ENCODE data around the gene ATP2A3. TPM values are rescaled to one million over a fixed set of nuclear protein-coding genes. Genes with fewer than 3 reads are reported as not detected.

ATP2A3 gene
- total and polyA plus RNA-seq, 8 donors, result 5.8 to 53.5 (median 7.4) TPM

DNA sequence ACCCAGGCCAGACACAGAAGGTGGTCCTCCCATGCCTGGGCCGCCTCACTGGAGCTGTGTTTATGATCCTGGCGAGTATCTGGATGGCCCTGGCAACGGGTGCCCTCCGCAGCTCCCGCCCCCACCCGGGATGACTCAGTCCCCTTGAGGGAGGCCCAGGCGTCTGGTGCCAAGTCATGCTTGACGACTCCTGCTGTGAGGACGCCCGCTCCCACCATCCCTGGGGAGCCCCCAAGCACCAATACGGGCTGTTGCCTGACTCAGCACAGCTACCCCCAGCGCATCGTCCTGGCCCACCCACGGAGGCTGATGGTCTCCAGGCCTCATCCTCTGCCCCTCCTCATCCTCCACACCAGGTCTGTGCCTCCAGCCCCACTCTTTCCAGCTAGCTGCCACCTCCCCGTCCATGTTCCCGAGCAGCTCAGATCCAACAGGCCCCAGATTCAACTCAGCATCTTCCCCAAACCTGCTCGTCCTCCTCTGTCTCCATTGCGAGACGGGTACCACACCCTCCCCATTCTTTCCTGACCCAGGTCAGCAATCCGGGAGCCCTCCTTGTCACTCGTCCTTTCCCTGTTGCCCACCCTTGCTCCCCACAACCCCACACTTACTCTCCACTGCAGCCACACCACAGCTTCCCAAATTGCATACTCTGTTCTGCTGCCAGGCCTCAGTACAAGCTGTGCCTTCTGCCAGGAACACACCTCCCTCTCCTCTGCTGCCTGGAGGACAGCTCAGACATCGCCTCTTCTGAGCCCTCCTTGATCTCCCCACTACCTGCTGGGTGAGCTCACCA lies 74.0 kb downstream of the ATP2A3 start:
- H3K27ac ChIP-seq, result no peak overlapping the region
- DNase-seq (peak in 2 of 4 donors; percentile 71 to 89), ATAC-seq (no peak)
- intact Hi-C loops (cut with DNase I), result no loop called here
- H3K27me3 ChIP-seq, result no peaks in the 10 kb centered on the region
- H3K9me3 ChIP-seq, result no peaks in the 10 kb centered on the region
- no peak overlapping the region for H3K4me3 ChIP-seq
- peaks cover 27 to 86% of the 10 kb centered on the region in 2 donors for H3K4me1 ChIP-seq
- TF ChIP-seq, protein P1, sequence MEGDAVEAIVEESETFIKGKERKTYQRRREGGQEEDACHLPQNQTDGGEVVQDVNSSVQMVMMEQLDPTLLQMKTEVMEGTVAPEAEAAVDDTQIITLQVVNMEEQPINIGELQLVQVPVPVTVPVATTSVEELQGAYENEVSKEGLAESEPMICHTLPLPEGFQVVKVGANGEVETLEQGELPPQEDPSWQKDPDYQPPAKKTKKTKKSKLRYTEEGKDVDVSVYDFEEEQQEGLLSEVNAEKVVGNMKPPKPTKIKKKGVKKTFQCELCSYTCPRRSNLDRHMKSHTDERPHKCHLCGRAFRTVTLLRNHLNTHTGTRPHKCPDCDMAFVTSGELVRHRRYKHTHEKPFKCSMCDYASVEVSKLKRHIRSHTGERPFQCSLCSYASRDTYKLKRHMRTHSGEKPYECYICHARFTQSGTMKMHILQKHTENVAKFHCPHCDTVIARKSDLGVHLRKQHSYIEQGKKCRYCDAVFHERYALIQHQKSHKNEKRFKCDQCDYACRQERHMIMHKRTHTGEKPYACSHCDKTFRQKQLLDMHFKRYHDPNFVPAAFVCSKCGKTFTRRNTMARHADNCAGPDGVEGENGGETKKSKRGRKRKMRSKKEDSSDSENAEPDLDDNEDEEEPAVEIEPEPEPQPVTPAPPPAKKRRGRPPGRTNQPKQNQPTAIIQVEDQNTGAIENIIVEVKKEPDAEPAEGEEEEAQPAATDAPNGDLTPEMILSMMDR (IDR thresholded peaks at IDR 0.05), result no peak
- H3K36me3 ChIP-seq, result peaks cover 0 to 3% of the 10 kb centered on the region in 2 donors

DNA sequence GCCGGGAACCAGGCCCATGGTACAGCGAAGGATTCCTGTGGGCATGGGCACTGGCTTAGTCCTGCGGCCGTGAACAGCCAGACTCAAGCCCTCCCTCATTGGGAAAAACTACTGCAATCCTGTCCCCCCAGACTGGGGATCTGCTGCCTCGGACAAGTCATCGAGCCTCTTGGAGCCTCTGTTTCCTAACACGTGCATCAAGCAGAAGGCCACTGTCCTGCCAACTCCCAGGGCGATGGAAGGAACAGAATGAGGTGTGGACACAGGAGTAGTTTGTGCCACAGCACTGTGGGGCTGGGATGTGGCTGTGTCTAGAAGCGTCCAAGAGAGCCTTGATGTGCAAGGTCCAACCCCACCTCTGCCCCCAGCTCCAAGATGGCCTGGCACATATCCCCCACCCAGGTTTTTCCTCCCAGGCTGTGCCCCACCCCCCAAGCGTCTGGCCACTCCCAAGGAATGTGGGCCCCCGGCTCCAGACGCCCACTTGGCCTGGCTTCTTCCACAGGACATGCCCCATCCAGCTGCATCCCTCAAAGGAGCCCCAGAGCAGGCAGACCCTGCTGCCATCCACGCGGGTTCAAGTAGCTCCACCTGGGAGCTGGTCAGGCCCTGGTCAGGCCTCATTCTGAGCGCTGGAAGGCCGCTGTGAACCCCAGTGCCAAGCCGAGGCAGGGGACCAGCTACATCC lies 74.8 kb downstream of the ATP2A3 start:
- ATAC-seq (no peak), DNase-seq (no peak)
- Histone ChIP-seq H3K27me3 (no peaks in the 10 kb centered on the region), H3K9me3 (no peaks in the 10 kb centered on the region), H3K36me3 (peaks cover 0 to 11% of the 10 kb centered on the region in 2 donors), H3K4me3 (no peak overlapping the region), H3K27ac (no peak overlapping the region), H3K4me1 (peaks cover 22 to 83% of the 10 kb centered on the region in 2 donors)
- TF ChIP-seq, protein P1 (IDR thresholded peaks at IDR 0.05), result no peak
- intact Hi-C loops (cut with DNase I), result no loop called here

DNA sequence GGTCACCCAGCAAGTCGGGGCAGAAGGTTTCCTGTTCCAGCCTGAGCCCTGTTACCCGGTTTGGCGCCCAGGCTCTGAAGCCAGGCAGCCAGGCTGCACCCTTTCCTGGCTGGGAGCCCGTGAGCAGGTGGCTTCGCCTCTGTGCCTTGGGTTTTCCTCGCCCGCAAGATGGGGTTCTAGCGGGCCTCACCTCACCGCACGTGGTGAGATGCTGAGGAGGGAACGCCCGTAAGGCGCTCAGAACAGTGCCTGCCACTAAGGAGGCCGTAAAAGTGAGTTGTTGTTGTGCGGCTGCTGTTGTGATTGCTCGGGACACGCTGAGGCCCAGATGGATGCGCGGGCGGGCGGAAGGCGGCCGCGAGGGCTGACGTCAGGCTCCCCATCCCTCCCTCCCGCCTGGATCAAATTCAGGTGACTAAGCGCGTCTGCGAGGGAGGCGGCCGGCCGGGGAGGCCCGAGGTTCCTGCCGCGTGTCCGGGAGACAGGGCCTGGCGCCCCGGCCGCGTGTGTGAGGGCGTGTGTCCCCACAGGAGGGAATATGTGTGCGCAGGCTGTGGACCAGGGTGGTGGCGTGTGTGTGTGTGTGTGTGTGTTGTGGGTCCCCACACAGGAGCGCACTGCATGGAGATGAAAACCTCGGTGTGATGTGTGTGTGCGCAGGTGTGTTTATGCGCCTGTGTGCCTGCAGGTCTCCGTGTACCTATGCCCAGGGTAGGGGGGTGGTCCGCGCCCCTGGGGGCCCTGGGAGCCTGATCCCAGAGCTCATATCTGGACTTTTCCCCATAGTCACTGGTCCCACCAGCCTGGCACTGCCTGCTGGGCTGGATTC lies 75.7 kb downstream of the ATP2A3 start:
- peaks cover 0 to 20% of the 10 kb centered on the region in 2 donors for H3K36me3 ChIP-seq
- TF ChIP-seq, protein P1 (IDR thresholded peaks at IDR 0.05), result no peak
- H3K27ac ChIP-seq, result peak overlapping the region; percentile 33 to 93
- H3K4me3 ChIP-seq, result no peak overlapping the region
- H3K27me3 ChIP-seq, result no peaks in the 10 kb centered on the region
- ATAC-seq (no peak), DNase-seq (no peak)
- intact Hi-C loops (cut with DNase I), result no loop called here
- peaks cover 14 to 74% of the 10 kb centered on the region in 2 donors for H3K4me1 ChIP-seq
- H3K9me3 ChIP-seq, result no peaks in the 10 kb centered on the region

DNA sequence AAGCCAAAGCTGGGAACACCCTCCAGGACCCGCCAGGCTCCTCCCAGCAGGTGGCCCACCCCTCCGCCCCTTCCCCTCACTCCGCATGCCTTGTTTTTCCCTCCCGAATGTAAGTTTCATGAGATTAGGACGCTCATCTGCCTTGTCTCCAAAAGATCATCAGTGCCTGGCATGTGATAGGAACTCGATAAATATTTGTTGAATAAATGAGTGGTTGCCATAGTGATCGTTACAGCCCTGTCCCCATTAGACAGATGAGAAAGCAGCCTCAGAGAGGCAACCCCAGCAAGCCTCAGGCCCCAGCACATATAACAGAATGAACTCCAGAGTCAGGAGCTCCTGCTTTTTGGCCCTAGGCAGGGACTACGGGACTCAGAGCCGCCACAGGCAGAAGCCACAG lies 76.4 kb downstream of the ATP2A3 start:
- H3K27ac ChIP-seq, result peak overlapping the region; percentile 33 to 93
- no peak for DNase-seq
- peaks cover 11 to 70% of the 10 kb centered on the region in 2 donors for H3K4me1 ChIP-seq
- H3K36me3 ChIP-seq, result peaks cover 0 to 27% of the 10 kb centered on the region in 2 donors
- TF ChIP-seq, protein P1 (IDR thresholded peaks at IDR 0.05), result no peak
- no peak for ATAC-seq
- H3K4me3 ChIP-seq, result no peak overlapping the region
- intact Hi-C loops (cut with DNase I), result no loop called here
- no peaks in the 10 kb centered on the region for H3K9me3 ChIP-seq
- no peaks in the 10 kb centered on the region for H3K27me3 ChIP-seq

All from left lung (tissue), 10 donors.